Tibial nerve (tissue), 3 donors: ENCODE measurements around the gene ZNF579.

ENCODE experiments used
- POLR2A ChIP-seq, 2 donors: fragments of 450-650 bp; IDR thresholded peaks; one replicate each; pipeline ENCODE4 v1.6.1; 2017; ENCODE audit warnings: antibody characterized with exemption in 2 of 2, mild to moderate bottlenecking in 2 of 2, moderate library complexity in 2 of 2
- TF ChIP-seq, protein P1 (sequence below), 5 experiments: fragments of 200-600 bp in 3 of 5; fragments of 450-650 bp in 2 of 5; sonication (generic) in 3 of 5; IDR thresholded peaks; one replicate each; pipeline ENCODE4 v1.5.1; 2016 to 2019; ENCODE audit warnings: antibody characterized with exemption in 5 of 5, mild to moderate bottlenecking in 3 of 5, moderate library complexity in 2 of 5

GRCh38 chr19:55536951-55537740, 43.5 kb downstream of the ZNF579 start, which contains the start of gene SBK2:
- TF ChIP-seq, protein P1, sequence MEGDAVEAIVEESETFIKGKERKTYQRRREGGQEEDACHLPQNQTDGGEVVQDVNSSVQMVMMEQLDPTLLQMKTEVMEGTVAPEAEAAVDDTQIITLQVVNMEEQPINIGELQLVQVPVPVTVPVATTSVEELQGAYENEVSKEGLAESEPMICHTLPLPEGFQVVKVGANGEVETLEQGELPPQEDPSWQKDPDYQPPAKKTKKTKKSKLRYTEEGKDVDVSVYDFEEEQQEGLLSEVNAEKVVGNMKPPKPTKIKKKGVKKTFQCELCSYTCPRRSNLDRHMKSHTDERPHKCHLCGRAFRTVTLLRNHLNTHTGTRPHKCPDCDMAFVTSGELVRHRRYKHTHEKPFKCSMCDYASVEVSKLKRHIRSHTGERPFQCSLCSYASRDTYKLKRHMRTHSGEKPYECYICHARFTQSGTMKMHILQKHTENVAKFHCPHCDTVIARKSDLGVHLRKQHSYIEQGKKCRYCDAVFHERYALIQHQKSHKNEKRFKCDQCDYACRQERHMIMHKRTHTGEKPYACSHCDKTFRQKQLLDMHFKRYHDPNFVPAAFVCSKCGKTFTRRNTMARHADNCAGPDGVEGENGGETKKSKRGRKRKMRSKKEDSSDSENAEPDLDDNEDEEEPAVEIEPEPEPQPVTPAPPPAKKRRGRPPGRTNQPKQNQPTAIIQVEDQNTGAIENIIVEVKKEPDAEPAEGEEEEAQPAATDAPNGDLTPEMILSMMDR (IDR thresholded peaks at IDR 0.05), result no peak
- TF ChIP-seq POLR2A (IDR thresholded peaks at IDR 0.05), result no peak
